ENCODE measurements around the gene EFCAB5. TPM values are rescaled to one million over a fixed set of nuclear protein-coding genes. Genes with fewer than 3 reads are reported as not detected.
A peak's percentile ranks its signal among the peaks of the same experiment; 100 is the strongest.

Gene EFCAB5
- total RNA-seq, 1 experiment from 2014 or later, result 1.4 TPM

DNA sequence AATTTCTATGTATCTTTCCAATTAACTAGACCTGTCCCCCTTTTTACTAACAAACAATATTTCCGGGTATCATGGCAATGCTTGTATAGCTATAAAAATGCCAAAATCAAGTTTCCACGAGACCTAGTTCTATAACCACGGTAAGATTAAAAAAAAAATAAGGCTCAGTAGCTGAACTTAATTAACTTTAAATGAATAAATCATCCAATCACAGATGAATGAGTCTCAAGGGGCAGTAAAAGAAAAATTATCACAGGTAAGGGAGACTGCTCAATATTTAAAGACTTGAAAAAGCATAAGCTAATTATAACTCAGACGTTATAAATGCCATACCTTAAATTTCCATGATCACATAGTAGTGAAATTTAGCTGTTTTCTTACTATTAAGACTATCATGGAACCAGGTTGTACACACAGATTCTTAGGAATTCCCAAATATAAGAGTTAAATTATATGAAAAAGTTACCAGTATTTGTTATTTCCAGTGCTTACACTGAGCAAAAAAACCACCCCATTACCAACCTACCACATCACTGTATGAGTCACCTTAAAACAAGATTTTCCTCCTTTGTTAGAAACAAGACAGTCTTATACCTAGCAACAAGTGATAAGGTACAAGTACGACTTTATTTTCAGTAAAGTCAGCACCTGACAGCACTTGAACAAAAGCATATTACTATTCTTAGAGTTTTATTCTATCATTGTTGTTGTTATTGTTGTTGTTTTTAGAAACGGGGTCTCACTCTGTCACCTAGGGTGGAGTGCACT lies 32.0 kb upstream of the EFCAB5 start:
- intact Hi-C loops (cut with micrococcal nuclease; ENCODE audit: unreplicated experiment), result no loop called here
- no peak overlapping the region for H3K27ac ChIP-seq
- no peak overlapping the region for H2AFZ ChIP-seq
- POLR2A ChIA-PET (ENCODE audit: unreplicated experiment), result interaction anchor here (0.6 to 0.7 kb wide), 2 partner anchors 123 to 1840 kb away, joined by 6 to 8 read pairs; no protein-coding TSS in a partner anchor
- no peaks in the 10 kb centered on the region for H3K9me3 ChIP-seq (ENCODE audit: insufficient read depth, low read depth)
- TF ChIP-seq, protein P1, sequence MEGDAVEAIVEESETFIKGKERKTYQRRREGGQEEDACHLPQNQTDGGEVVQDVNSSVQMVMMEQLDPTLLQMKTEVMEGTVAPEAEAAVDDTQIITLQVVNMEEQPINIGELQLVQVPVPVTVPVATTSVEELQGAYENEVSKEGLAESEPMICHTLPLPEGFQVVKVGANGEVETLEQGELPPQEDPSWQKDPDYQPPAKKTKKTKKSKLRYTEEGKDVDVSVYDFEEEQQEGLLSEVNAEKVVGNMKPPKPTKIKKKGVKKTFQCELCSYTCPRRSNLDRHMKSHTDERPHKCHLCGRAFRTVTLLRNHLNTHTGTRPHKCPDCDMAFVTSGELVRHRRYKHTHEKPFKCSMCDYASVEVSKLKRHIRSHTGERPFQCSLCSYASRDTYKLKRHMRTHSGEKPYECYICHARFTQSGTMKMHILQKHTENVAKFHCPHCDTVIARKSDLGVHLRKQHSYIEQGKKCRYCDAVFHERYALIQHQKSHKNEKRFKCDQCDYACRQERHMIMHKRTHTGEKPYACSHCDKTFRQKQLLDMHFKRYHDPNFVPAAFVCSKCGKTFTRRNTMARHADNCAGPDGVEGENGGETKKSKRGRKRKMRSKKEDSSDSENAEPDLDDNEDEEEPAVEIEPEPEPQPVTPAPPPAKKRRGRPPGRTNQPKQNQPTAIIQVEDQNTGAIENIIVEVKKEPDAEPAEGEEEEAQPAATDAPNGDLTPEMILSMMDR (conservative IDR thresholded peaks at IDR 0.05), result no peak
- no peak for TF ChIP-seq EZH2 (IDR thresholded peaks at IDR 0.05; ENCODE audit: low read depth)
- no TSS peak for BruUV-seq (replicated peaks)
- H3F3A ChIP-seq (ENCODE audit: insufficient read depth, low read depth), result peaks cover 10% of the 10 kb centered on the region; the same call in 1 of the 2 replicates
- DNase-seq, result peak in 1 of 2 experiments; percentile 62
- no peaks in the 10 kb centered on the region for H3K27me3 ChIP-seq (ENCODE audit: insufficient read depth, low read depth)
- CTCF ChIA-PET, result no interaction called here
- no peak overlapping the region for H3K4me3 ChIP-seq
- H3K4me1 ChIP-seq (replicated peaks; ENCODE audit: insufficient read depth), result peaks cover 8% of the 10 kb centered on the region; the same call in 1 of the 2 replicates
- no peaks in the 10 kb centered on the region for H4K20me1 ChIP-seq (ENCODE audit: insufficient read depth)
- H3K4me2 ChIP-seq, result no peak overlapping the region
- H3K9me2 ChIP-seq (ENCODE audit: insufficient read depth), result no peaks in the 10 kb centered on the region
- H3K79me2 ChIP-seq (ENCODE audit: low read depth), result peaks cover 45% of the 10 kb centered on the region
- no peaks in the 10 kb centered on the region for H3K36me3 ChIP-seq (ENCODE audit: low read depth)

- CTCF ChIA-PET, result interaction anchor here (0.7 to 1.0 kb wide), 2 partner anchors 19 to 108 kb away, joined by 3 to 4 read pairs; no protein-coding TSS in a partner anchor
- Histone ChIP-seq H3K27me3 (ENCODE audit: insufficient read depth, low read depth) (no peaks in the 10 kb centered on the region), H3K4me2 (no peak overlapping the region), H3K79me2 (ENCODE audit: low read depth) (peaks cover 54% of the 10 kb centered on the region), H2AFZ (no peak overlapping the region), H3K27ac (no peak overlapping the region), H3K36me3 (ENCODE audit: low read depth) (no peaks in the 10 kb centered on the region), H3K4me3 (no peak overlapping the region), H3K4me1 (replicated peaks; ENCODE audit: insufficient read depth) (peaks cover 8% of the 10 kb centered on the region; the same call in 1 of the 2 replicates), H3F3A (ENCODE audit: insufficient read depth, low read depth) (peaks cover 10% of the 10 kb centered on the region; the same call in 1 of the 2 replicates), H3K9me2 (ENCODE audit: insufficient read depth) (no peaks in the 10 kb centered on the region), H3K9me3 (ENCODE audit: insufficient read depth, low read depth) (no peaks in the 10 kb centered on the region), H4K20me1 (ENCODE audit: insufficient read depth) (no peaks in the 10 kb centered on the region)
- POLR2A ChIA-PET (ENCODE audit: unreplicated experiment), result interaction anchor here (0.6 kb wide), 1 partner anchor 472 kb away, joined by 4 read pairs; no protein-coding TSS in a partner anchor
- intact Hi-C loops (cut with micrococcal nuclease; ENCODE audit: unreplicated experiment), result no loop called here
- DNase-seq, result no peak
- BruUV-seq (replicated peaks), result no TSS peak
- TF ChIP-seq, protein P1 (conservative IDR thresholded peaks at IDR 0.05), result no peak
- TF ChIP-seq EZH2 (IDR thresholded peaks at IDR 0.05; ENCODE audit: low read depth), result no peak
Measured at GRCh38 chr17:29911641-29912177, 29.7 kb upstream of the EFCAB5 start.

DNA sequence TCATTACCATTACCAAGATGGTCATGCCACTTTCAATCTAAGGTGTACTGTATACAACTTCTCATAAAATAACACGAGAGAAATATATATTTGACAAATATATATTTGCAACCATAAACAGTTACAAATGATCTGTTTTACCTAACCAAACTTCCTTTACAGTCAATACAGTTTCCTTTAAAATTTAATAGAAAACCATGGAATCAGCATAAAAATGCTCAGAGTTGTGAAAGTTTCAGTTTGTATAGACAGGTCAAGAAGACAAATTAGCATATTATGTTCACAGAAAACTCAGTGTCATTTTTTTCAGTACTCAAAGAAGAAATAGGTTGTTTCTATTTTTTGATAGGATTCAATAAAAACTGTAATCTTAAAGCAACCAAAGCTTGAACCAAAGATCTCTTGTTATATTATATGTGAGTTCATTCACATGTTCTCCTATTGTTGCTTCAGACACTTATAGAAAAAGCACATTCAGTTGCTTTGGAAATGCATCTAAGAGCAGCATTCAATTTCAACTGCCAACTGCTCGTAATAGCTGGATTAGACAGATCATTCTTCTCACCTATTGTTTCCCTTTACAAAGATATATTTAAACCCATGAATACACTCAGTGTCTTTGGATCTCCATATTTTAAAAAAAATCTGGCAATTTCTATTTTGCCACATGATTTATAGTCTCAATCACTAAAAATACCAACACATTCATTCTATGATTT lies 26.5 kb upstream of the EFCAB5 start:
- H3K27ac ChIP-seq, result no peak overlapping the region
- no peaks in the 10 kb centered on the region for H4K20me1 ChIP-seq (ENCODE audit: insufficient read depth)
- no peak for DNase-seq
- H3K36me3 ChIP-seq (ENCODE audit: low read depth), result no peaks in the 10 kb centered on the region
- CTCF ChIA-PET, result interaction anchor here (0.7 kb wide), 1 partner anchor 177 kb away, joined by 3 read pairs; no protein-coding TSS in a partner anchor
- POLR2A ChIA-PET (ENCODE audit: unreplicated experiment), result no interaction called here
- no peak overlapping the region for H3K4me3 ChIP-seq
- TF ChIP-seq, protein P1 (conservative IDR thresholded peaks at IDR 0.05), result no peak
- no peak for TF ChIP-seq EZH2 (IDR thresholded peaks at IDR 0.05; ENCODE audit: low read depth)
- no peaks in the 10 kb centered on the region for H3K9me3 ChIP-seq (ENCODE audit: insufficient read depth, low read depth)
- BruUV-seq (replicated peaks), result no TSS peak
- H3F3A ChIP-seq (ENCODE audit: insufficient read depth, low read depth), result peaks cover 7% of the 10 kb centered on the region; the same call in 1 of the 2 replicates
- intact Hi-C loops (cut with micrococcal nuclease; ENCODE audit: unreplicated experiment), result no loop called here
- no peaks in the 10 kb centered on the region for H3K27me3 ChIP-seq (ENCODE audit: insufficient read depth, low read depth)
- H3K4me1 ChIP-seq (replicated peaks; ENCODE audit: insufficient read depth), result peaks cover 26% of the 10 kb centered on the region
- no peaks in the 10 kb centered on the region for H3K9me2 ChIP-seq (ENCODE audit: insufficient read depth)
- no peak overlapping the region for H3K4me2 ChIP-seq
- peaks cover 59% of the 10 kb centered on the region for H3K79me2 ChIP-seq (ENCODE audit: low read depth)
- no peak overlapping the region for H2AFZ ChIP-seq

All from PC-9 (cell line).